PC-3 (cell line): ENCODE data around the gene FLVCR1. TPM values are rescaled to one million over a fixed set of nuclear protein-coding genes. Genes with fewer than 3 reads are reported as not detected.

Experiments used
- ATAC-seq: fragments of 200-7000 bp; cut with Tn5 transposase; 2 replicates; pipeline ENCODE4 v1.9.1; 2020; ENCODE audit warnings: mild to moderate bottlenecking, moderate library complexity
- BruUV-seq: library from RNA; stranded (reverse); fragments of 400-500 nt; replicated peaks from 2 replicates; lab custom pipeline; 2021; lab: Mats Ljungman, UMichigan
- CTCF ChIA-PET: fragments of 300-600 bp; sonication (Branson Sonifier 250); formaldehyde crosslinking; loops from one replicate; lab custom pipeline; 2022; ENCODE audit warnings: antibody characterized with exemption; lab: Charles Lee
- POLR2A ChIA-PET: fragments of 300-600 bp; sonication (Branson Sonifier 250); formaldehyde crosslinking; loops from one replicate; lab custom pipeline; 2022; ENCODE audit warnings: antibody characterized with exemption; ENCODE audit not compliant: unreplicated experiment; lab: Charles Lee
- DNase-seq: peaks from one replicate; pipeline ENCODE4 v3.0.0-alpha.2; 2015
- H2AFZ ChIP-seq: fragments of 300-600 bp; sonication (generic); 2 replicates; pipeline ENCODE4 v1.6.0; 2016; ENCODE audit warnings: antibody characterized with exemption, low read length
- H3F3A ChIP-seq: fragments of 300-600 bp; sonication (generic); one replicate; pipeline ENCODE4 v1.6.0; 2017; ENCODE audit warnings: antibody characterized with exemption, low read length, control low read depth, mild to moderate bottlenecking; ENCODE audit not compliant: unreplicated experiment
- H3K27ac ChIP-seq: fragments of 300-600 bp; sonication (generic); 2 replicates; pipeline ENCODE4 v1.5.1; 2016; ENCODE audit warnings: mild to moderate bottlenecking, low read length
- H3K27me3 ChIP-seq: fragments of 300-600 bp; sonication (generic); 2 replicates; pipeline ENCODE4 v1.6.1; 2016; ENCODE audit warnings: low read length, mixed read lengths
- H3K36me3 ChIP-seq: fragments of 300-600 bp; sonication (generic); 2 replicates; pipeline ENCODE4 v1.6.1; 2016; ENCODE audit warnings: low read depth, mixed run types, low read length, mixed read lengths
- H3K4me1 ChIP-seq: fragments of 300-600 bp; sonication (generic); 2 replicates; pipeline ENCODE4 v1.5.1; 2016; ENCODE audit warnings: low read length; ENCODE audit not compliant: insufficient read depth
- H3K4me2 ChIP-seq: fragments of 300-600 bp; sonication (generic); 2 replicates; pipeline ENCODE4 v1.6.0; 2016; ENCODE audit warnings: low read length
- H3K4me3 ChIP-seq: fragments of 300-600 bp; sonication (generic); 2 replicates; pipeline ENCODE4 v1.5.1; 2016; ENCODE audit warnings: mild to moderate bottlenecking, low read length, mixed read lengths
- H3K79me2 ChIP-seq: fragments of 300-600 bp; sonication (generic); 2 replicates; pipeline ENCODE4 v1.6.1; 2017; ENCODE audit warnings: low read length, mixed read lengths
- H3K9ac ChIP-seq: fragments of 300-600 bp; sonication (generic); 2 replicates; pipeline ENCODE4 v1.6.0; 2016; ENCODE audit warnings: mild to moderate bottlenecking, low read length
- H3K9me2 ChIP-seq: fragments of 300-600 bp; sonication (generic); replicated peaks from 2 replicates; pipeline ENCODE4 v1.6.1; 2016; ENCODE audit warnings: mixed run types, low read length, mixed read lengths
- H3K9me3 ChIP-seq: fragments of 300-600 bp; sonication (generic); 2 replicates; pipeline ENCODE4 v1.6.1; 2016; ENCODE audit warnings: low read length, mixed read lengths
- H4K20me1 ChIP-seq: fragments of 300-600 bp; sonication (generic); 2 replicates; pipeline ENCODE4 v1.6.1; 2016; ENCODE audit warnings: low read length, mixed read lengths
- CTCF ChIP-seq: fragments of 300-600 bp; sonication (generic); conservative IDR thresholded peaks from 2 replicates; pipeline ENCODE4 v1.5.1; 2017; ENCODE audit warnings: antibody characterized with exemption, low read depth, mild to moderate bottlenecking, low read length
- EZH2 ChIP-seq: fragments of 300-600 bp; sonication (generic); IDR thresholded peaks from one replicate; pipeline ENCODE4 v1.6.1; 2017; ENCODE audit warnings: antibody characterized with exemption, mild to moderate bottlenecking, low read length; ENCODE audit not compliant: unreplicated experiment
- EZH2phosphoT487 ChIP-seq: fragments of 300-600 bp; sonication (generic); IDR thresholded peaks from 2 replicates; pipeline ENCODE4 v1.6.1; 2018; ENCODE audit warnings: mild to moderate bottlenecking, antibody characterized with exemption, low read length, borderline replicate concordance
- intact Hi-C: fragments of 100-400 bp; cut with micrococcal nuclease; formaldehyde crosslinking; loops from 2 replicates; pipeline ENCODE4 v1.9.0; 2023
- total RNA-seq: library from RNA; depleted of rRNA; stranded (reverse); fragments of >200 nt; gene quantifications from 2 replicates; pipeline ENCODE4 v1.2.3, GENCODE V29; 2014

Gene FLVCR1
- total RNA-seq, 1 experiment from 2014 or later: 13.9 TPM

- no peaks in the 10 kb centered on the region for H3K9me2 ChIP-seq
- no peak overlapping the region for H3K9ac ChIP-seq
- H3K27ac ChIP-seq: no peak overlapping the region
- H3K36me3 ChIP-seq: peaks cover 22% of the 10 kb centered on the region
- no peak overlapping the region for H3K4me3 ChIP-seq
- no peak for DNase-seq
- H4K20me1 ChIP-seq: no peaks in the 10 kb centered on the region
- H3F3A ChIP-seq: no peaks in the 10 kb centered on the region
- ChIA-PET CTCF (no interaction called here), POLR2A (interaction anchor here (0.7 kb wide), 1 partner anchor 838 kb away, joined by 3 read pairs; no protein-coding TSS in a partner anchor)
- H3K4me2 ChIP-seq: no peak overlapping the region
- no peaks in the 10 kb centered on the region for H3K4me1 ChIP-seq
- no peak overlapping the region for H2AFZ ChIP-seq
- TF ChIP-seq EZH2phosphoT487 (no peak), CTCF (no peak), EZH2 (no peak)
- no peaks in the 10 kb centered on the region for H3K79me2 ChIP-seq
- H3K27me3 ChIP-seq: no peaks in the 10 kb centered on the region
- BruUV-seq: no TSS peak
- no peak for ATAC-seq
- H3K9me3 ChIP-seq: no peaks in the 10 kb centered on the region
- intact Hi-C loops: no loop called here
Observed at GRCh38 chr1:212878418-212878817, 20.3 kb downstream of the FLVCR1 start.

DNA sequence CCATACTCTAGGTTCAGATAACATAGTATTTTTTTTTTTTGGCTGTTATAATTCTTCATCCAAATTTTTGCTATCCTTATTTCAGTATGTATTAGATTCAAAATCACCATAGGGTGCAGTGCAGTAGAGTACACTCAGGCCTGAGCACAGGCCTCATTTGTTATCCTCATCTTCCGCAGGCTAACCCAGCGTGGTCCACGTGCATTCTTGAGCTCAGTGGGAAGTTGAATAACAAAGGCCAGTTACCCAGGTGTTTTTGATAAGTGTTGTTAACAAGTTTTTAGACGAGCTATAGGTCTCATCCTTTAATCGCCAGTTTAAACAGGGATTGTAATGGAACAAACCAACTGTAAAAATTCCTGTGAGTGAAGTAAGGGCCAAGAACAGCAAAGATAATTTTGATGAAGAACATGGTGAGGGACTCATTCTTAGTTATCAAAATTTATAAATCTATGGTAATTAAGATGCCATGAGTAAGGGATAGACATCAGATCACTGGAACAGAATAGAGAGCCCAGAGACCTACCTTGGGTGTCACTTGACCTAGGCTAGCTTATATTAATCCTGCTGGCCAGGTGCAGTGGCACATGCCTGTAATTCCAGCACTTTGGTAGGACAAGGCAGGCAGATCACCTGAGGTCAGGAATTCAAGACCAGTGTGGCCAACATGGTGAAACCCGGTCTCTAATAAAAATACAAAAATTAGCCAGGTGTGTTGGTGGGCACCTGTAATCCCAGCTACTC is 22.0 kb downstream of the FLVCR1 start:
- no TSS peak for BruUV-seq
- no peak overlapping the region for H3K9ac ChIP-seq
- H3K4me1 ChIP-seq: no peaks in the 10 kb centered on the region
- ChIA-PET CTCF (no interaction called here), POLR2A (no interaction called here)
- no peaks in the 10 kb centered on the region for H4K20me1 ChIP-seq
- no peaks in the 10 kb centered on the region for H3K9me2 ChIP-seq
- ATAC-seq (no peak), DNase-seq (no peak)
- peaks cover 20% of the 10 kb centered on the region for H3K36me3 ChIP-seq
- no peak overlapping the region for H3K27ac ChIP-seq
- no peak overlapping the region for H3K4me3 ChIP-seq
- H3K79me2 ChIP-seq: no peaks in the 10 kb centered on the region
- no peaks in the 10 kb centered on the region for H3K9me3 ChIP-seq
- no peak for TF ChIP-seq EZH2phosphoT487
- no peak for TF ChIP-seq EZH2
- TF ChIP-seq CTCF: no peak
- intact Hi-C loops: no loop called here
- no peaks in the 10 kb centered on the region for H3F3A ChIP-seq
- no peak overlapping the region for H3K4me2 ChIP-seq
- no peak overlapping the region for H2AFZ ChIP-seq
- H3K27me3 ChIP-seq: no peaks in the 10 kb centered on the region

DNA sequence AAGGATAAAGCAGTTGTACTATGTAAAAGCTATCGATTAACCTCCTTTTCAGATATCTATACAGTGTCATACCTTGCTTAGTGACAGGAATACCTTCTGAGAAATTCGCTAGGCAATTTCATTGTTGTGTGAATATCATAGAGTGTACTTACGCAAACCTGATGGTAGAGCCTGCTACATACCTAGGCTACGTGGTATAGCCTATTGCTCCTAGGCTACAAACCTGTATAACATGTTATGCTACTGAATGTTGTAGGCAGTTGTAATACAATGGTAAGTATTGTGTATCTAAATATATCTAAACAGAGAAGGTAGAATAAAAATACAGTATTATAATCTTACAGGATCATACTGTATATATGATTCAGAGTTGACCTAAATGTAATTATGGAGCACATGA is 26.5 kb downstream of the FLVCR1 start:
- no TSS peak for BruUV-seq
- CTCF ChIA-PET: no interaction called here
- H2AFZ ChIP-seq: no peak overlapping the region

More for the DNA sequence above, 26.5 kb downstream of the FLVCR1 start:
- POLR2A ChIA-PET: no interaction called here
- no peak overlapping the region for H3K4me2 ChIP-seq
- H4K20me1 ChIP-seq: no peaks in the 10 kb centered on the region
- H3F3A ChIP-seq: no peaks in the 10 kb centered on the region
- no peaks in the 10 kb centered on the region for H3K27me3 ChIP-seq
- intact Hi-C loops: no loop called here
- peaks cover 41% of the 10 kb centered on the region for H3K36me3 ChIP-seq
- no peak overlapping the region for H3K9ac ChIP-seq
- no peaks in the 10 kb centered on the region for H3K9me3 ChIP-seq
- TF ChIP-seq EZH2phosphoT487 (no peak), CTCF (no peak), EZH2 (no peak)
- ATAC-seq: no peak
- H3K9me2 ChIP-seq: no peaks in the 10 kb centered on the region
- H3K79me2 ChIP-seq: no peaks in the 10 kb centered on the region
- no peak overlapping the region for H3K27ac ChIP-seq
- DNase-seq: no peak
- H3K4me1 ChIP-seq: no peaks in the 10 kb centered on the region
- no peak overlapping the region for H3K4me3 ChIP-seq
